Measurements from ENCODE around the gene ZYG11B.
A peak's percentile ranks its signal among the peaks of the same experiment; 100 is the strongest.
"Not testable (repeated sequence)": the region's sequence is repeated elsewhere in the genome, so short reads cannot be mapped to it uniquely, and the experiment has no call there.

ZYG11B gene

GRCh38 chr1:52836035-52836434, 109.8 kb downstream of the ZYG11B start:
- Histone ChIP-seq H3K4me3 (no peak overlapping the region), H3K27ac (no peak overlapping the region)

GRCh38 chr1:52839175-52839574, 112.9 kb downstream of the ZYG11B start:
- H3K27ac ChIP-seq, H3K4me3 ChIP-seq: not testable (repeated sequence)

DNA sequence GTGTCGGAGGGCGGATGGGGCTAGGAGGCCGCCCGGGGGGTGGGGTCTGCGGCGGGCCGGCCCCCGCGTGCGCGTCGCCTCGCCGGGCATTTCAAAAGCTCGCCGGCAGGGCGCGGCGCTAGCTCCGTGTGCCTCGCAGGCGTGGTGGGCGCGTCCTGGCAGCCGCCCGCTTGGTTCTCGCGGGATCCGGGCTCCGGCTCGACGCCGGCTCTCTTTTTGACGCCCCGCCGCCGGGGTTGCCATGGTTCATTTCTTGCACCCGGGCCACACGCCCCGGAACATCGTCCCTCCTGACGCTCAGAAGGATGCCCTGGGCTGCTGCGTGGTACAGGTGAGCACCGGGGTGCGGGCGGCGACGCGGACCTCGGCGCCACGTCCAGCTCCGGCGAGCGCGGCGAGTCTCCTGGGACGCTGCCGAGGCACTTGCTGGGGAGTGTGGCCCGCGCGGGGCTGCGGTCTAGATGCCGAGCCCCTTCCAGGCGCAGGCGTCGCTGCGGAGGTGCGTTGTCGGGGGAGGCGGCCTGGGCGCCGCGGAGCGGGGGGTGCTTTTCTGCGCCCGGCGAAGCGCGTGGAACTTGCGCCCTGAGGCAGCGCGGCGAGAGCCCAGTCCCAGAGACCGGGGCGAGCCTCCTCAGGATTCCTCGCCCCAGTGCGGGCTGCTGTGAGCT, 116.5 kb downstream of the ZYG11B start, which contains the start of gene ZYG11A:
Gene ZYG11A (plus strand): TSS at position 118 of the 668 bp plus-strand sequence. CDS start 124 bp downstream, at position 242.
- H3K27ac ChIP-seq = no peak within 1 kb of the TSS

GRCh38 chr1:52845119-52845518, 118.9 kb downstream of the ZYG11B start:
- H3K27ac ChIP-seq, H3K4me3 ChIP-seq: not testable (repeated sequence)

More for the DNA sequence above, 116.5 kb downstream of the ZYG11B start, which contains the start of gene ZYG11A:
- peak within 1 kb of the TSS; percentile 16 to 45 (median 35) for H3K4me3 ChIP-seq

DNA sequence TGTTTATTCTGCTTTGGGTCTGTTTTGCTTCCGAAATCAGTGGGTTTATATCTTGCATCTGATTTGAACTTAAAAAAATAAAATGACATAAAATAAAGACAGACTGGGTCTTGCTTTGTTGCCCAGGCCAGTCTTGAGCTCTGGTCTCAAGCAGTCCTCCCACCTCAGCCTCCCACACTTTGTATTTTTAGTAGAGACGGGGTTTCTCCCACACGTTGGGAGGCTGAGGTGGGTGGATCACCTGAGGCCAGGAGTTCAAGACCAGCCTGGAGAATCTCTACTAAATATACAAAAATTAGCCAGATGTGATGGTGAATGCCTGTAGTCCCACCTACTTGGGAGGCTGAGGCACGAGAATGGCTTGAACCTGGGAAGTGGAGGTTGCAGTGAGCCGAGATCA, 122.2 kb downstream of the ZYG11B start:
- H3K4me3 ChIP-seq = no peak overlapping the region
- no peak overlapping the region for H3K27ac ChIP-seq

DNA sequence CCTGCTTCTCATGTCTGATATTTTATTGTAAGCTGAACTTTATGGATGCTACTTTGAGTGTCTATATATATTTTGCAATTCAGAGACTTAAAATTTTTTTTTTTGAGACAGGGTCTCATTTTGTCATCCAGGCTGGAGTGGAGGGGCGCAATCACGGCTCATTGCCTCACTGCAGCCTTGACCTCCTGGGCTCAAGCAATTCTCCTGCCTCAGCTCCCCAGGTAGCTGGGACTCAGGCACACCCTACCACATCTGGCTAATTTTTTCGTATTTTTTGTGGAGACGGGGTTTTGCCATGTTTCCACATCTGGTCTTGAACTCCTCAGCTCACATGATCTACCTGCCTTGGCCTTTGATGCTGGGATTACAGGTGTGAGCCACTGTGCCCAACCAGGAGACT, 124.7 kb downstream of the ZYG11B start:
- Histone ChIP-seq H3K4me3 (no peak overlapping the region), H3K27ac (no peak overlapping the region)

GRCh38 chr1:52852854-52853253, 126.6 kb downstream of the ZYG11B start:
- no peak overlapping the region for H3K4me3 ChIP-seq
- H3K27ac ChIP-seq = no peak overlapping the region

DNA sequence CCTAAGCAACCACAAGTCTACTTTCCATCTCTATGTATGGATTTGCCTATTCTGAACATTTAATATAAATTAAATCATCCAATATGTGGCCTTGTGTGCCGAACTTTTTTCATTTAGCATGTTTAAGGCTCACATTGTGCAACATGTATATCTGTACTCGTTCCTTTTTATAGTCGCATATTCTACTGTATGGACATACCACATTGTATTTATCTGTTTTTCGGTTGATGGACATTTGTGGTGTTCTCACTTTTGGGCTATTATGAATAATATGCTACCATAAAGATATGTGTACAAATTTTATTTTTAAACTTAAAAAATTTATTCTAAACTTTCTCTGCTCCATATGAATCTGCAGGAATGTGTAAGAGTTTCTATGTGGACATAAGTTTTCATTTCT, 129.3 kb downstream of the ZYG11B start:
- Histone ChIP-seq H3K27ac (no peak overlapping the region), H3K4me3 (no peak overlapping the region)

DNA sequence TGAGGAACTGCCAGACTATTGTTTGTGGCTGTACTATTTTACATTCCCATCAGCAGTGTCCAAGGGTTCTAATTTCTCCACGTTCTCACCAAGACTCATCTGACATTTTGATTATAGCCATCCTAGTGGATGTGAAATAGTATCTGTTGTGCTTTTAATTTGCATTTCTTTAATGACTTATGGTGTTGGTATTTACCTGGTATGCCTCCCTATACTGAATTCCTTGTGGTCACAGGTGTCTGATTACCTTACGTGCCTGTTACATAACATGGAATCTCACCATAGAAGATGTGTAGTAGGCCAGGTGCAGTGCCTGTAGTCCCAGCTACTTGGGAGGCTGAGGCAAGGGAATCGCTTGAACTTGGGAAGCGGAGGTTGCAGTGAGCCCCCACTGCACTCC, 129.8 kb downstream of the ZYG11B start:
- no peak overlapping the region for H3K27ac ChIP-seq
- no peak overlapping the region for H3K4me3 ChIP-seq

- H3K27ac ChIP-seq = no peak overlapping the region
These were observed 131.2 kb downstream of the ZYG11B start for GRCh38 chr1:52857443-52857842.

DNA sequence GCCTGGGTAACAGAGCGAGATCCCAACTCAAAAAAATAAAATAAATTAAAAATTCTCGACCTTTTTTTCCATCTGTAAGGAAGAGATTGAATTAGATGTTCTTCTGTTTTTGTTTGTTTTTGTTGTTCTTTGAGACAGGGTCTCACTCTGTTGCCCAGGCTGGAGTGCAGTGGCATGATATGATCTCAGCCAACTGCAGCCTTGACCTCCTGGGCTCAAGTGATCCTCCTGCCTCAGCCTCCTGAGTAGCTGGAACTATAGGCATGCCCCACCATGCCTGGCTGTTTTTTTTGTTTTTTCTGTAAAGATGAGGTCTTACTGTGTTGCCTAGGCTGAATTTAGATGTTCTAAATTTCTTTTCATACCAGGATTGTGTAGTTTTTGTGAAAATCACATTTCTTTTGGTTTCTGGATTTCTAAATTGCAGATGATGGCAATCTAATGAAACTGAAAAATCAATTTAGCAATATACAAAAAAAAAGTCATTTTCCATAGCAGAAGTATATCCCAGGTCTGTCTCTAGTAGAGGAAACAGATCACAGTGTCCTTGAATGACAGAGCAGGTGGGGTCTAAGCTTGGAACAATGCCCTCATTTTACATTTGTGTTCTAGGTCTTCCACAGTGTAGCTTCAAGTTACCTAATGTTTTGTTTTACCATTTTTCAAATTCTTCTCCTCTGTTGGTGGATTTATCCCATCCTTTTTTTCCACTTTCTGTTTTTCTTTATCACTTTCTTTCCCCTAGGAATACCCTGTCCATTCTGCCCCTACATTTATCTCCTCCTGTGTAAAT, 136.6 kb downstream of the ZYG11B start:
- H3K4me3 ChIP-seq = no peak overlapping the region
- H3K27ac ChIP-seq = no peak overlapping the region

More at GRCh38 chr1:52857443-52857842, 131.2 kb downstream of the ZYG11B start:
- H3K4me3 ChIP-seq = no peak overlapping the region

- Histone ChIP-seq H3K27ac (no peak overlapping the region), H3K4me3 (no peak overlapping the region)
These were observed 141.0 kb downstream of the ZYG11B start for GRCh38 chr1:52867087-52867863.

- H3K4me3 ChIP-seq, H3K27ac ChIP-seq: not testable (repeated sequence)
These were observed 143.5 kb downstream of the ZYG11B start for GRCh38 chr1:52869727-52870126.

DNA sequence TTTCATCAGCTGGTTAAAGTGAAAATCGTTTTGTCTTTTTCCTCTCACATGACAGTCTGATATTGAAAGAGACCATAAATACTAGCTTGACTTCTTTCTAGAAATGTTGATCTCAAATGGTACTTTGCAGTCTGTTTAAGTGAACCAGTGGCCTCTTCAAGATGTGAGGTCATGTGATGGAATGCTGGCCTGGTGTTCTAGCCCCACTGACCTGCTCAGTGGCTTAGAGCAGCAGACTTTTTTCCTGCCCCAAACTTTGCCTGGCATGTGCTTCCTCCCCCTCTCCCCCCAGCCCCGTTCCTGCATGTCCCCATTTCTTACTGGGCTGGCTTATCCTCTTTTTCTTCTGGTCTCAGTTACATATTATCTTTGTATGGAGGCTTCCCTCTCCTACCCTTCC, 150.6 kb downstream of the ZYG11B start:
- no peak overlapping the region for H3K27ac ChIP-seq
- H3K4me3 ChIP-seq = no peak overlapping the region
